H1 (cell line): Measurements from ENCODE around the gene FMNL2. TPM values are rescaled to one million over a fixed set of nuclear protein-coding genes. Genes with fewer than 3 reads are reported as not detected.

Experiments used
- CTCF ChIA-PET: fragments of 300-600 bp; sonication (Branson Sonifier 250); formaldehyde crosslinking; loops from one replicate; lab custom pipeline; 2021; ENCODE audit not compliant: partially characterized antibody; lab: Charles Lee
- POLR2A ChIA-PET: fragments of 300-600 bp; sonication (Branson Sonifier 250); formaldehyde crosslinking; loops from one replicate; lab custom pipeline; 2021; ENCODE audit warnings: inconsistent platforms; ENCODE audit not compliant: partially characterized antibody; lab: Charles Lee
- DNase-seq, 2 experiments: peaks; one replicate each; pipeline versions ENCODE4 v3.0.0 to v3.0.0-alpha.2; 2010 to 2022; ENCODE audit warnings: low spot score in 2 of 2, low read depth in 1 of 2, mixed read lengths in 1 of 2
- FAIRE-seq: peaks from 2 replicates; lab custom pipeline; 2011; peaks lifted over from hg19 to GRCh38; lab: Jason Lieb, UNC
- H2AFZ ChIP-seq: 2 replicates; pipeline ENCODE4 v1.8.1; 2012; ENCODE audit warnings: low read length, inconsistent platforms
- H2AK5ac ChIP-seq: 2 replicates; pipeline ENCODE4 v1.6.1; 2013; ENCODE audit warnings: low read depth, low read length
- H2BK120ac ChIP-seq: replicated peaks from 2 replicates; pipeline ENCODE3; 2013; ENCODE audit warnings: low read depth, low read length, inconsistent platforms
- H2BK12ac ChIP-seq: 2 replicates; pipeline ENCODE4 v1.6.1; 2013; ENCODE audit warnings: low read depth, low read length
- H2BK15ac ChIP-seq: 2 replicates; pipeline ENCODE4 v1.6.1; 2013; ENCODE audit warnings: low read length
- H2BK20ac ChIP-seq: 2 replicates; pipeline ENCODE4 v1.6.1; 2013; ENCODE audit warnings: low read length
- H2BK5ac ChIP-seq: 2 replicates; pipeline ENCODE4 v1.6.1; 2013; ENCODE audit warnings: low read depth, low read length
- H3K14ac ChIP-seq: 2 replicates; pipeline ENCODE4 v1.6.1; 2013; ENCODE audit warnings: inconsistent platforms; ENCODE audit not compliant: insufficient read length
- H3K18ac ChIP-seq: 2 replicates; pipeline ENCODE4 v1.6.1; 2013; ENCODE audit warnings: low read length; ENCODE audit errors: extremely low read depth
- H3K23ac ChIP-seq: 2 replicates; pipeline ENCODE4 v1.6.1; 2013; ENCODE audit warnings: inconsistent platforms; ENCODE audit not compliant: insufficient read length
- H3K23me2 ChIP-seq: 2 replicates; pipeline ENCODE4 v1.6.1; 2013; ENCODE audit warnings: low read depth, low read length
- H3K27ac ChIP-seq: 2 replicates; pipeline ENCODE4 v1.6.1; 2011; ENCODE audit warnings: low read depth, low read length, inconsistent platforms
- H3K27me3 ChIP-seq, 4 experiments: replicated peaks in 1 of 4; 1 replicate in 1 of 4; 2 replicates in 3 of 4; pipeline versions ENCODE4 v1.6.1 to v1.8.1; 2011 to 2013; ENCODE audit warnings: low read length in 3 of 4, mild to moderate bottlenecking in 3 of 4, inconsistent platforms in 2 of 4, mixed read lengths in 2 of 4, moderate library complexity in 1 of 4; ENCODE audit not compliant: control insufficient read depth in 3 of 4, insufficient read depth in 3 of 4; ENCODE audit errors: extremely low read depth in 1 of 4
- H3K36me3 ChIP-seq, 4 experiments: 2 replicates each; pipeline versions ENCODE4 v1.6.1 to v1.8.1; 2011 to 2013; ENCODE audit warnings: mild to moderate bottlenecking in 4 of 4, low read length in 3 of 4, moderate library complexity in 2 of 4, control low read depth in 1 of 4, inconsistent platforms in 1 of 4; ENCODE audit not compliant: insufficient read depth in 4 of 4, control insufficient read depth in 2 of 4
- H3K4ac ChIP-seq: replicated peaks from 2 replicates; pipeline ENCODE3; 2013; ENCODE audit warnings: low read length, low read depth, mixed read lengths, inconsistent platforms; ENCODE audit not compliant: insufficient read length
- H3K4me1 ChIP-seq, 4 experiments: replicated peaks in 1 of 4; 1 replicate in 1 of 4; 2 replicates in 3 of 4; pipeline versions ENCODE4 v1.6.1 to v1.8.1; 2011 to 2013; ENCODE audit warnings: low read length in 3 of 4, inconsistent platforms in 2 of 4, mixed read lengths in 1 of 4; ENCODE audit not compliant: insufficient read depth in 4 of 4, control insufficient read depth in 3 of 4
- H3K4me2 ChIP-seq, 2 experiments: 2 replicates each; pipeline versions ENCODE4 v1.6.1 to v1.8.1; 2011 to 2013; ENCODE audit warnings: low read depth in 2 of 2, low read length in 2 of 2, control low read depth in 1 of 2, inconsistent platforms in 1 of 2, mild to moderate bottlenecking in 1 of 2; ENCODE audit not compliant: insufficient read depth in 1 of 2
- H3K4me3 ChIP-seq, 4 experiments: fragments of 200-600, 300-600 bp in 1 of 4; sonication (generic), shearing (Covaris generic), sonication (Bioruptor Twin) in 1 of 4; 2 replicates each; pipeline versions ENCODE4 v1.5.1 to v1.8.1; 2011 to 2016; ENCODE audit warnings: low read length in 4 of 4, low read depth in 3 of 4, control low read depth in 2 of 4, inconsistent platforms in 2 of 4, mild to moderate bottlenecking in 2 of 4, mixed read lengths in 1 of 4, moderate library complexity in 1 of 4; ENCODE audit not compliant: insufficient read depth in 2 of 4; ENCODE audit errors: extremely low read depth in 1 of 4
- H3K56ac ChIP-seq: replicated peaks from 2 replicates; pipeline ENCODE3; 2013; ENCODE audit warnings: low read depth, mild to moderate bottlenecking, mixed read lengths, low read length, inconsistent platforms; ENCODE audit not compliant: insufficient read length
- H3K79me1 ChIP-seq: 2 replicates; pipeline ENCODE4 v1.6.1; 2013; ENCODE audit warnings: low read depth, low read length, control low read depth
- H3K79me2 ChIP-seq, 2 experiments: 2 replicates each; pipeline versions ENCODE4 v1.6.1 to v1.8.1; 2012 to 2013; ENCODE audit warnings: low read length in 2 of 2, mild to moderate bottlenecking in 2 of 2, inconsistent platforms in 1 of 2; ENCODE audit not compliant: insufficient read depth in 2 of 2, control insufficient read depth in 1 of 2
- H3K9ac ChIP-seq, 4 experiments: replicated peaks in 1 of 4; 1 replicate in 1 of 4; 2 replicates in 3 of 4; pipeline versions ENCODE4 v1.6.1 to v1.8.1; 2011 to 2013; ENCODE audit warnings: low read depth in 3 of 4, low read length in 3 of 4, control low read depth in 2 of 4, mild to moderate bottlenecking in 2 of 4, moderate library complexity in 2 of 4, inconsistent platforms in 1 of 4; ENCODE audit errors: extremely low read depth in 1 of 4
- H3K9me3 ChIP-seq, 2 experiments: 2 replicates each; pipeline versions ENCODE4 v1.6.1 to v1.8.1; 2012 to 2013; ENCODE audit warnings: mild to moderate bottlenecking in 2 of 2, moderate library complexity in 2 of 2, control low read depth in 1 of 2, inconsistent platforms in 1 of 2, low read depth in 1 of 2, low read length in 1 of 2, mixed read lengths in 1 of 2; ENCODE audit not compliant: insufficient read depth in 2 of 2
- H4K20me1 ChIP-seq, 2 experiments: replicated peaks in 1 of 2; 2 replicates each; pipeline versions ENCODE3 to v1.8.1; 2011 to 2013; ENCODE audit warnings: inconsistent platforms in 2 of 2, low read length in 2 of 2, mild to moderate bottlenecking in 1 of 2; ENCODE audit not compliant: insufficient read depth in 2 of 2, control insufficient read depth in 1 of 2
- H4K5ac ChIP-seq: 2 replicates; pipeline ENCODE4 v1.6.1; 2013; ENCODE audit warnings: low read length, low read depth, mixed read lengths, inconsistent platforms; ENCODE audit not compliant: insufficient read length
- H4K8ac ChIP-seq: 2 replicates; pipeline ENCODE4 v1.8.0; 2013; ENCODE audit warnings: mild to moderate bottlenecking, moderate library complexity, low read length, inconsistent platforms; ENCODE audit not compliant: insufficient read depth; ENCODE audit errors: extremely low read depth
- H4K91ac ChIP-seq: replicated peaks from 2 replicates; pipeline ENCODE3; 2013; ENCODE audit warnings: low read length, mixed read lengths, inconsistent platforms; ENCODE audit not compliant: insufficient read length
- CEBPB ChIP-seq: IDR thresholded peaks from 2 replicates; pipeline ENCODE4 v1.6.1; 2012; ENCODE audit warnings: low read depth, low read length
- EZH2 ChIP-seq: fragments of 200-600 bp; sonication (generic); IDR thresholded peaks from 2 replicates; pipeline ENCODE4 v1.7.1; 2012; ENCODE audit warnings: low read depth, mild to moderate bottlenecking, moderate library complexity, low read length, inconsistent platforms; ENCODE audit not compliant: severe bottlenecking
- JUN ChIP-seq: IDR thresholded peaks from 2 replicates; pipeline ENCODE4 v1.6.1; 2011; ENCODE audit warnings: low read depth, mild to moderate bottlenecking, improper control_type of control experiment, low read length
- JUND ChIP-seq: IDR thresholded peaks from 2 replicates; pipeline ENCODE4 v1.6.1; 2011; ENCODE audit warnings: mild to moderate bottlenecking, improper control_type of control experiment, low read length
- KDM1A ChIP-seq: fragments of 200-600, 300-600 bp; sonication (generic); IDR thresholded peaks from 2 replicates; pipeline ENCODE4 v1.7.1; 2016; ENCODE audit warnings: mild to moderate bottlenecking, low read length, borderline replicate concordance
- KDM4A ChIP-seq: IDR thresholded peaks from one replicate; pipeline ENCODE4 v1.7.1; 2012; ENCODE audit warnings: low read depth, mild to moderate bottlenecking, moderate library complexity, low read length, inconsistent platforms; ENCODE audit not compliant: severe bottlenecking
- POLR2A ChIP-seq, 2 experiments: IDR thresholded peaks; 1 replicate in 1 of 2; 2 replicates in 1 of 2; pipeline ENCODE4 v1.6.1; 2011; ENCODE audit warnings: low read depth in 2 of 2, low read length in 2 of 2, mild to moderate bottlenecking in 2 of 2; ENCODE audit errors: control extremely low read depth in 1 of 2
- SAP30 ChIP-seq: fragments of 300-600 bp; sonication (generic); IDR thresholded peaks from 2 replicates; pipeline ENCODE4 v1.7.1; 2012; ENCODE audit warnings: low read length, moderate library complexity, mild to moderate bottlenecking, inconsistent platforms; ENCODE audit not compliant: insufficient read depth, insufficient replicate concordance
- SP4 ChIP-seq: IDR thresholded peaks from 2 replicates; pipeline ENCODE4 v1.6.1; 2012; ENCODE audit warnings: low read length, inconsistent platforms
- SUZ12 ChIP-seq: fragments of 200-600 bp; sonication (generic); IDR thresholded peaks from 2 replicates; pipeline ENCODE4 v1.6.1; 2012; ENCODE audit warnings: mild to moderate bottlenecking, inconsistent platforms, low read length, moderate library complexity, mixed read lengths
- WGBS, 2 experiments: shearing (Covaris generic) in 1 of 2; methylation state at CpG; one replicate each; pipeline versions ENCODE4 v1.1.6 to v1.1.7; 2013 to 2015; ENCODE audit warnings: low lambda C conversion rate in 2 of 2, mixed read lengths in 2 of 2, inconsistent platforms in 1 of 2, low coverage in 1 of 2, missing lambda C conversion rate in 1 of 2; ENCODE audit not compliant: insufficient replicate concordance in 2 of 2, insufficient coverage in 1 of 2, insufficient read length in 1 of 2; ENCODE audit errors: extremely low coverage in 1 of 2, missing lambda C conversion rate in 1 of 2; 5-methylcytosine and 5-hydroxymethylcytosine counted together
- polyA plus RNA-seq, 7 experiments: library from polyadenylated mRNA; depleted of rRNA in 3 of 7; stranded (reverse) in 5 of 7; unstranded in 2 of 7; fragments of >200 nt in 5 of 7; fragments of 200-250 nt in 2 of 7; gene quantifications; 1 replicate in 5 of 7; 2 replicates in 1 of 7; 4 replicates in 1 of 7; pipeline versions ENCODE4 v1.2.1 to v1.2.3, GENCODE V29; 2011 to 2013; ENCODE audit warnings: missing spikeins in 2 of 7, mixed read lengths in 2 of 7
- total RNA-seq: library from RNA; stranded (reverse); fragmentation: NEBNext Ultra II Directional; extraction: Animal tissue kit (Norgen Biotek cat#: 25700); gene quantifications from 2 replicates; pipeline ENCODE4 v1.2.1, GENCODE V29; 2021
- TF ChIP-seq, protein P1 (sequence below): IDR thresholded peaks from 2 replicates; pipeline ENCODE4 v1.6.1; 2012; ENCODE audit warnings: inconsistent platforms
- TF ChIP-seq, protein P2 (sequence below): IDR thresholded peaks from 2 replicates; pipeline ENCODE4 v1.6.1; 2012; ENCODE audit warnings: inconsistent platforms

FMNL2 gene
- total and polyA plus RNA-seq, 2 of the 8 experiments (the other 6 are each of a cell fraction or from before 2014, with no cell fraction given): 15.5 to 45.1 TPM

DNA sequence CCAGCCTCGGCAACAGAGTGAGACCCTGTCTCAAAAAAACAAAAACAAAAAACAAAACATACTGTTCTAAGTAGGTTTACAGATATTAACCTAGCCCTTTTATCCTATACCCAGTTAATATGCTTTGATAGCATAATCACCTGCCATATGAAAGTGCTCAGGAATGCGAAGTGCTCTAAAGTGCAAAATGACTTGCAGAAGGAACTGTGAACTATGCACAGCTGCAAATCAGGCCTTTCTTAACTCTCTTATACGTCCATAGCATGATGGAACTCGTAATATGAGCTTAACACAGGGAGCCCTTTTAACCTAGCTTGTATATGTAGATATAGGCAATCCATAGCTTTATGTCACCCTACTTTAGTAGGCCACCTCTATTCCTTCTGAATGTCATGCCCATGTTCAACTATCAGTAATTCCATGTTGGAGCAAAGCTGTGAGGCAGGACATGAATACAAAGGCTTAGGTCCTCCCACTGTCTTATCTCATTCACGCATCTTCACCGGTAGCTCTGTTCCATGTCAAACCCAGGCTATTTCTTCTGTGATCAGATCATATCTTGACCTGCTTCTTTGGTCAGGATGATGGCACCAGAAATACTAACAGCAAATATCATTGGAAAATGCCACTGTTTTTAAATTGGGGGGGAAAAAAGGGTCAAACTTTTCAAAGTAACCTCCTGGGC is 309.4 kb downstream of the FMNL2 start:
- H3K56ac ChIP-seq: no peak overlapping the region
- no peaks in the 10 kb centered on the region for H3K9me3 ChIP-seq
- TF ChIP-seq, protein P1, sequence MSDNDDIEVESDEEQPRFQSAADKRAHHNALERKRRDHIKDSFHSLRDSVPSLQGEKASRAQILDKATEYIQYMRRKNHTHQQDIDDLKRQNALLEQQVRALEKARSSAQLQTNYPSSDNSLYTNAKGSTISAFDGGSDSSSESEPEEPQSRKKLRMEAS: no peak
- no peak for TF ChIP-seq JUN
- no peak for TF ChIP-seq SAP30
- no peak for TF ChIP-seq KDM4A
- no peak for TF ChIP-seq EZH2
- TF ChIP-seq POLR2A (IDR thresholded peaks at IDR 0.05; ENCODE audit: control extremely low read depth in 1 of 2, low read depth in 2 of 2, low read length in 2 of 2): no peak
- no peak for TF ChIP-seq KDM1A
- TF ChIP-seq, protein P2, sequence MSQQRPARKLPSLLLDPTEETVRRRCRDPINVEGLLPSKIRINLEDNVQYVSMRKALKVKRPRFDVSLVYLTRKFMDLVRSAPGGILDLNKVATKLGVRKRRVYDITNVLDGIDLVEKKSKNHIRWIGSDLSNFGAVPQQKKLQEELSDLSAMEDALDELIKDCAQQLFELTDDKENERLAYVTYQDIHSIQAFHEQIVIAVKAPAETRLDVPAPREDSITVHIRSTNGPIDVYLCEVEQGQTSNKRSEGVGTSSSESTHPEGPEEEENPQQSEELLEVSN: no peak
- no peak for TF ChIP-seq SUZ12
- TF ChIP-seq SP4: no peak
- no peak for TF ChIP-seq CEBPB
- no peak for TF ChIP-seq JUND

More for the DNA sequence above, 309.4 kb downstream of the FMNL2 start:
- Histone ChIP-seq H3K4me3 (no peak overlapping the region), H4K5ac (no peak overlapping the region), H2BK20ac (no peak overlapping the region), H3K79me2 (no peaks in the 10 kb centered on the region), H3K23me2 (no peaks in the 10 kb centered on the region), H3K9ac (no peak overlapping the region), H4K8ac (no peak overlapping the region), H2BK5ac (no peak overlapping the region), H2BK120ac (no peak overlapping the region), H2AK5ac (no peak overlapping the region), H2AFZ (no peak overlapping the region), H3K4ac (no peak overlapping the region), H3K79me1 (no peaks in the 10 kb centered on the region), H4K91ac (no peak overlapping the region), H3K27me3 (no peaks in the 10 kb centered on the region), H2BK12ac (no peak overlapping the region), H3K36me3 (peaks cover 6 to 49% (median 28%) of the 10 kb centered on the region in 4 experiments; a peak in 7 of 8 replicates), H3K27ac (no peak overlapping the region), H3K4me1 (peaks cover 0 to 4% (median under 1%) of the 10 kb centered on the region in 4 experiments; a peak in 1 of 7 replicates), H2BK15ac (no peak overlapping the region), H3K14ac (no peak overlapping the region), H3K23ac (no peak overlapping the region), H4K20me1 (peaks cover 0 to 3% of the 10 kb centered on the region in 2 experiments), H3K4me2 (no peak overlapping the region), H3K18ac (no peak overlapping the region)
- no peak for FAIRE-seq
- POLR2A ChIA-PET: interaction anchor here (0.6 kb wide), 1 partner anchor 1205 kb away, joined by 3 read pairs; no protein-coding TSS in a partner anchor
- CTCF ChIA-PET: interaction anchor here (0.5 to 6.8 kb wide), 6 partner anchors 9 to 619 kb away, joined by 3 to 44 read pairs (median 3); partner anchors contain the start of gene STAM2
- no peak for DNase-seq
- WGBS, 2 experiments: 92% methylated on average over 6 of the region's 6 CpGs; no CpG with 5 or more reads in 1 of the 2 experiments
